Upper lobe of left lung (tissue), 4 donors: ENCODE measurements around the gene NPIPA8.
"Not testable (repeated sequence)": the region's sequence is repeated elsewhere in the genome, so short reads cannot be mapped to it uniquely, and the experiment has no call there.

Source experiments
- EP300 ChIP-seq, 4 donors: sonication (generic); formaldehyde crosslinking; IDR thresholded peaks; one replicate each; pipeline ENCODE4 v1.5.1; 2017; ENCODE audit warnings: antibody characterized with exemption in 4 of 4, control low read depth in 2 of 4
- POLR2A ChIP-seq, 4 donors: fragments of 450-650 bp; IDR thresholded peaks; one replicate each; pipeline ENCODE4 v1.5.1; 2016 to 2017; ENCODE audit warnings: antibody characterized with exemption in 4 of 4, mild to moderate bottlenecking in 2 of 4
- POLR2AphosphoS5 ChIP-seq, 2 donors: sonication (generic); formaldehyde crosslinking; IDR thresholded peaks; one replicate each; pipeline ENCODE4 v1.5.1; 2017; ENCODE audit warnings: antibody characterized with exemption in 2 of 2
- TF ChIP-seq, protein P1 (sequence below), 6 experiments: fragments of 450-650 bp in 4 of 6; fragments of 200-600 bp in 2 of 6; sonication (generic) in 2 of 6; IDR thresholded peaks; one replicate each; pipeline ENCODE4 v1.5.1; 2016 to 2019; ENCODE audit warnings: antibody characterized with exemption in 6 of 6

DNA sequence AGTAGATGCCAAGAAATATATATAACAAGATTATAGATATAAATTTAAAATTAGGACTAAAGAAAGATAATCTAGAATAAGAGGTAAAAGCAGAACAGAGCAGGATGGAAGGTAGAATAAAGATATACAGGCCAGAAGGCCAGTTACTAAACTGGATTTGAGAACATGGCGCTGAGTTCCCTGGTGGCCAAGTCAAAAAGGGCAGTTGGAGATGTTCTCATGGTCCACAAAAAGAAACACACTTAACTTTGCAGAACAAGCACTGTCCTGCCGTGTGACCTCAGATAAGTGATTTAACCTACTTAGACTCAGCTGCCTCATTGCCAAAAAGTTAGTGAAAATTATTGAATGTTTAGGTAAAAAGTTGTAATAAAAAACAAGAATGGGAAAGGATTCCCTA, 27.4 kb downstream of the NPIPA8 start:
- TF ChIP-seq, protein P1, sequence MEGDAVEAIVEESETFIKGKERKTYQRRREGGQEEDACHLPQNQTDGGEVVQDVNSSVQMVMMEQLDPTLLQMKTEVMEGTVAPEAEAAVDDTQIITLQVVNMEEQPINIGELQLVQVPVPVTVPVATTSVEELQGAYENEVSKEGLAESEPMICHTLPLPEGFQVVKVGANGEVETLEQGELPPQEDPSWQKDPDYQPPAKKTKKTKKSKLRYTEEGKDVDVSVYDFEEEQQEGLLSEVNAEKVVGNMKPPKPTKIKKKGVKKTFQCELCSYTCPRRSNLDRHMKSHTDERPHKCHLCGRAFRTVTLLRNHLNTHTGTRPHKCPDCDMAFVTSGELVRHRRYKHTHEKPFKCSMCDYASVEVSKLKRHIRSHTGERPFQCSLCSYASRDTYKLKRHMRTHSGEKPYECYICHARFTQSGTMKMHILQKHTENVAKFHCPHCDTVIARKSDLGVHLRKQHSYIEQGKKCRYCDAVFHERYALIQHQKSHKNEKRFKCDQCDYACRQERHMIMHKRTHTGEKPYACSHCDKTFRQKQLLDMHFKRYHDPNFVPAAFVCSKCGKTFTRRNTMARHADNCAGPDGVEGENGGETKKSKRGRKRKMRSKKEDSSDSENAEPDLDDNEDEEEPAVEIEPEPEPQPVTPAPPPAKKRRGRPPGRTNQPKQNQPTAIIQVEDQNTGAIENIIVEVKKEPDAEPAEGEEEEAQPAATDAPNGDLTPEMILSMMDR (IDR thresholded peaks at IDR 0.05) = not testable (repeated sequence)
- TF ChIP-seq POLR2A, POLR2AphosphoS5, EP300 (IDR thresholded peaks at IDR 0.05): not testable (repeated sequence)
